GM12878 (cell line): ENCODE measurements around the gene FAM3B. TPM values are rescaled to one million over a fixed set of nuclear protein-coding genes. Genes with fewer than 3 reads are reported as not detected.

ENCODE experiments used
- ATF7 ChIP-seq: fragments of 450-650 bp; IDR thresholded peaks from 2 replicates; pipeline ENCODE4 v1.6.1; 2016; ENCODE audit warnings: low read depth, mild to moderate bottlenecking
- BHLHE40 ChIP-seq, 2 experiments: fragments of 450-650 bp in 1 of 2; IDR thresholded peaks; 2 replicates each; pipeline ENCODE4 v1.6.1; 2011 to 2017; ENCODE audit warnings: low read depth in 2 of 2, borderline replicate concordance in 1 of 2, improper control_type of control experiment in 1 of 2, low read length in 1 of 2, mild to moderate bottlenecking in 1 of 2
- CREB1 ChIP-seq: IDR thresholded peaks from 2 replicates; pipeline ENCODE4 v1.6.1; 2012; ENCODE audit warnings: low read depth, mild to moderate bottlenecking, inconsistent platforms
- EGR1 ChIP-seq, 2 experiments: IDR thresholded peaks; 1 replicate in 1 of 2; 2 replicates in 1 of 2; pipeline ENCODE4 v1.6.1; 2011 to 2012; ENCODE audit warnings: low read depth in 2 of 2, low read length in 2 of 2, borderline replicate concordance in 1 of 2, mild to moderate bottlenecking in 1 of 2, moderate library complexity in 1 of 2
- NFXL1 ChIP-seq: fragments of 450-650 bp; IDR thresholded peaks from 2 replicates; pipeline ENCODE4 v1.6.1; 2017; ENCODE audit warnings: antibody characterized with exemption, mild to moderate bottlenecking, borderline replicate concordance
- NR2C1 ChIP-seq: fragments of 450-650 bp; IDR thresholded peaks from 2 replicates; pipeline ENCODE4 v1.6.1; 2017; ENCODE audit warnings: antibody characterized with exemption, mild to moderate bottlenecking, moderate library complexity
- PML ChIP-seq: IDR thresholded peaks from 2 replicates; pipeline ENCODE4 v1.6.1; 2012; ENCODE audit warnings: low read length, inconsistent platforms
- POLR2A ChIP-seq: IDR thresholded peaks from 2 replicates; pipeline ENCODE4 v1.6.1; 2011; ENCODE audit warnings: low read depth, mild to moderate bottlenecking, low read length
- SKIL ChIP-seq: fragments of 450-650 bp; IDR thresholded peaks from 2 replicates; pipeline ENCODE4 v1.6.1; 2017; ENCODE audit warnings: mild to moderate bottlenecking, low read depth, inconsistent platforms; ENCODE audit not compliant: poor library complexity, severe bottlenecking
- SMC3 ChIP-seq: IDR thresholded peaks from 2 replicates; pipeline ENCODE4 v1.6.1; 2011; ENCODE audit warnings: low read length, improper control_type of control experiment, borderline replicate concordance
- TBL1XR1 ChIP-seq: IDR thresholded peaks from 2 replicates; pipeline ENCODE4 v1.6.1; 2012; ENCODE audit warnings: low read depth, low read length, improper control_type of control experiment
- polyA plus RNA-seq, 11 experiments: library from polyadenylated mRNA; depleted of rRNA in 4 of 11; unstranded in 6 of 11; stranded (reverse) in 5 of 11; fragments of >200 nt; fragmentation: Nextera tagmentation in 4 of 11; fragmentation: Illumina TruSeq in 1 of 11; extraction: Ambion mirVana in 4 of 11; extraction: Trizol in 1 of 11; gene quantifications; 1 replicate in 1 of 11; 2 replicates in 10 of 11; pipeline versions ENCODE4 v1.2.1 to v1.2.3, GENCODE V29; 2011 to 2016; ENCODE audit warnings: inconsistent platforms in 2 of 11, missing spikeins in 2 of 11, low read depth in 1 of 11
- total RNA-seq, 4 experiments: library from RNA; depleted of rRNA in 3 of 4; stranded (reverse); fragments of >200 nt in 3 of 4; fragmentation: Illumina TruSeq in 1 of 4; extraction: Trizol in 1 of 4; gene quantifications; 2 replicates each; pipeline versions ENCODE4 v1.2.1 to v1.2.3, GENCODE V29; 2013 to 2021
- TF ChIP-seq, protein P1 (sequence below): IDR thresholded peaks from 2 replicates; pipeline ENCODE4 v1.6.1; 2011; ENCODE audit warnings: low read depth, low read length, improper control_type of control experiment, borderline replicate concordance

Gene FAM3B
- total and polyA plus RNA-seq, 10 of the 15 experiments (the other 5 are each of a cell fraction or from before 2014, with no cell fraction given): 0.12 TPM; not detected in 9

DNA sequence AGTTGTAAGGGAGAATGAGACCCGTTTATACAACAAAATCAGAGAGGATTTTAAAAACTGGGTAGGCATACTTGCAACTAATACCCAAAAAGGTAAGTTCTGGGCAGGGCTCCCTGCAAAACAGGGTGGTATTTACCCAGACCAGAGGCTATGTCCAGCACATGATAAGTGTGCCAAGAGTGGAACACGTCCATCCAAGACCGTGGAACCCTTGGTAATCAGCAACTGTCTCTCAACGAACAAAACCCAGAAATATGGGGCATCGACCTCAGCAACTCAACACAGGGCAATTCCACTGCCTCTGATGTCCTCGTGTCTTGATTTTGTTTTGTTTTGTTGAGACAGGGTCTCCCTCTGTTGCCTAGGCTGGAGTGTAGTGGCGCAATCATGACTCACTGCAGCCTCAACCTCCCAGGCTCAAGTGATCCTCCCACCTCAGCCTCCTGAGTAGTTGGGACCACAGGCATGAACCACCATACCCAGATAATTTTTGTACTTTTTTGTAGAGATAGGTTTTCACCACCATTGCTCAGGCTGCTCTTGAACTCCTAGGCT is 82.7 kb downstream of the FAM3B start (continued):
- TF ChIP-seq SKIL (no peak), NFXL1 (no peak), ATF7 (no peak), EGR1 (IDR thresholded peaks at IDR 0.05; ENCODE audit: borderline replicate concordance in 1 of 2, low read depth in 2 of 2, low read length in 2 of 2) (no peak), POLR2A (no peak), TBL1XR1 (no peak), NR2C1 (no peak), CREB1 (no peak), PML (no peak), SMC3 (no peak), BHLHE40 (IDR thresholded peaks at IDR 0.05; ENCODE audit: borderline replicate concordance in 1 of 2, low read depth in 2 of 2, low read length in 1 of 2) (no peak)
- TF ChIP-seq, protein P1, sequence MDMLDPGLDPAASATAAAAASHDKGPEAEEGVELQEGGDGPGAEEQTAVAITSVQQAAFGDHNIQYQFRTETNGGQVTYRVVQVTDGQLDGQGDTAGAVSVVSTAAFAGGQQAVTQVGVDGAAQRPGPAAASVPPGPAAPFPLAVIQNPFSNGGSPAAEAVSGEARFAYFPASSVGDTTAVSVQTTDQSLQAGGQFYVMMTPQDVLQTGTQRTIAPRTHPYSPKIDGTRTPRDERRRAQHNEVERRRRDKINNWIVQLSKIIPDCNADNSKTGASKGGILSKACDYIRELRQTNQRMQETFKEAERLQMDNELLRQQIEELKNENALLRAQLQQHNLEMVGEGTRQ: no peak
